Measurements from ENCODE around the gene CZIB.

GRCh38 chr1:53197291-53198200, 22.9 kb downstream of the CZIB start:
- TF ChIP-seq POLR2AphosphoS5 (IDR thresholded peaks at IDR 0.05) (no peak), POLR2A (IDR thresholded peaks at IDR 0.05) (no peak), CTCF (IDR thresholded peaks at IDR 0.05) (no peak), EP300 (IDR thresholded peaks at IDR 0.05; ENCODE audit: low read depth) (no peak)

Measured in transverse colon (tissue), 4 donors.